Stimulated activated CD4-positive, alpha-beta T cell treated with anti-CD3 and anti-CD28 coated beads, Interleukin-1b, Interleukin-23, amount 100 ng/mL, for 24 hours (primary cell): ENCODE data around the gene HINFP.

ENCODE experiments used
- DNase-seq, 4 experiments: peaks; one replicate each; pipeline ENCODE4 v3.0.0-alpha.2; 2020; ENCODE audit warnings: low read depth in 4 of 4, low spot score in 1 of 4

Gene HINFP, protein sequence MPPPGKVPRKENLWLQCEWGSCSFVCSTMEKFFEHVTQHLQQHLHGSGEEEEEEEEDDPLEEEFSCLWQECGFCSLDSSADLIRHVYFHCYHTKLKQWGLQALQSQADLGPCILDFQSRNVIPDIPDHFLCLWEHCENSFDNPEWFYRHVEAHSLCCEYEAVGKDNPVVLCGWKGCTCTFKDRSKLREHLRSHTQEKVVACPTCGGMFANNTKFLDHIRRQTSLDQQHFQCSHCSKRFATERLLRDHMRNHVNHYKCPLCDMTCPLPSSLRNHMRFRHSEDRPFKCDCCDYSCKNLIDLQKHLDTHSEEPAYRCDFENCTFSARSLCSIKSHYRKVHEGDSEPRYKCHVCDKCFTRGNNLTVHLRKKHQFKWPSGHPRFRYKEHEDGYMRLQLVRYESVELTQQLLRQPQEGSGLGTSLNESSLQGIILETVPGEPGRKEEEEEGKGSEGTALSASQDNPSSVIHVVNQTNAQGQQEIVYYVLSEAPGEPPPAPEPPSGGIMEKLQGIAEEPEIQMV

DNA sequence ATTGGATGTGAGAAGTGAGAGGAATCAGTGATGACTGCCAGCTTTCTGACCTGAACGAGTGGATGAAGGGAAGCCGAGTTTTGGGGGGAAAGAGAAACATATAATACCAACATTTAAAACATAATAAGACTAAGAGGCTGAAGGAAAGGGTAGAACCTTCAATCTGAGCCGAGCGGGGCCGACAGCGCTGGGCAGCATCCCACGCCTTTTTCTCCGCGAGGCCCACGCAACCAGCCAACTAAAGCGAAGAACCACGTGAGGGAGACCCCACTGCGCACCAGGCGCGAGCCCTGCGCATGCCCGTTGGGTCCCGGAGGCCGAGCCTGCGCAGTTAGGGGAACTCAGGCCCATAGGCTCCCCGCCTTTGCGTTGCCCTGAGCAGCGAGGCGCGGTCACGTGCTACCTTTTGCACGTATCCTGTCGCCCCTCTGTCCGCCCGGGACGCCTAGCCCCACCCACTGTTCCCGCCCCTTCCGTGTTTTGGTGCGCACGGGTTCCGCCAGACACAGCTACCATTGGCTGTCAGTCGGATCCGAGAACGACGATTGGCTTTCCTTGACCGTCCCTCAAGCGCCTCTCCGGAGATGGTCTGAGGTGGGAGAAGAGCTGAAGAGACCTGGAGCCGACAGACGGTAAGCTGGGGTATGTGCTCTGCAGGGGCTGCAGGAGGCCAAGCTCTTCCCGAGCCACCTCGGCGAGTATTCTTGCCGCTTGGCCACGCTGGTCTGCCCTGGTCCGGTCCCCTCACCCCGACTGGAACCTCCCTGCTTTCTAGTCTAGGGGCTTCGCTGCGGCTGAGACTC is at the start of gene HINFP:
TSS of gene HINFP (plus strand) at position 573 of the 803 bp plus-strand sequence. CDS start 5,365 bp downstream, outside the sequence.
- DNase-seq, result peak; percentile 98 to 100 (median 100)

DNA sequence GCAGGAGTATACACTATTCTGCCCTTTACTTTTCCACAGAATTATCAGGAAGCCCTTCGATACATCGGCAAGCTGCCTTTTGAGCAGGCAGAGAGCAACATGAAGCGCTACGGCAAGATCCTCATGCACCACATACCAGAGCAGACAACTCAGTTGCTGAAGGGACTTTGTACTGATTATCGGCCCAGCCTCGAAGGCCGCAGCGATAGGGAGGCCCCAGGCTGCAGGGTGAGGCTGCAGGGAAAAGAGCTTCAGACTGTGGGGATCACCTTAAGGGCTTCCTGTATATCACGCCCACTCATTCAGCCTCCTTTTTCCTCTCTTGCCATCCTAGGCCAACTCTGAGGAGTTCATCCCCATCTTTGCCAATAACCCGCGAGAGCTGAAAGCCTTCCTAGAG is 43.5 kb upstream of the HINFP start:
- no peak for DNase-seq

DNA sequence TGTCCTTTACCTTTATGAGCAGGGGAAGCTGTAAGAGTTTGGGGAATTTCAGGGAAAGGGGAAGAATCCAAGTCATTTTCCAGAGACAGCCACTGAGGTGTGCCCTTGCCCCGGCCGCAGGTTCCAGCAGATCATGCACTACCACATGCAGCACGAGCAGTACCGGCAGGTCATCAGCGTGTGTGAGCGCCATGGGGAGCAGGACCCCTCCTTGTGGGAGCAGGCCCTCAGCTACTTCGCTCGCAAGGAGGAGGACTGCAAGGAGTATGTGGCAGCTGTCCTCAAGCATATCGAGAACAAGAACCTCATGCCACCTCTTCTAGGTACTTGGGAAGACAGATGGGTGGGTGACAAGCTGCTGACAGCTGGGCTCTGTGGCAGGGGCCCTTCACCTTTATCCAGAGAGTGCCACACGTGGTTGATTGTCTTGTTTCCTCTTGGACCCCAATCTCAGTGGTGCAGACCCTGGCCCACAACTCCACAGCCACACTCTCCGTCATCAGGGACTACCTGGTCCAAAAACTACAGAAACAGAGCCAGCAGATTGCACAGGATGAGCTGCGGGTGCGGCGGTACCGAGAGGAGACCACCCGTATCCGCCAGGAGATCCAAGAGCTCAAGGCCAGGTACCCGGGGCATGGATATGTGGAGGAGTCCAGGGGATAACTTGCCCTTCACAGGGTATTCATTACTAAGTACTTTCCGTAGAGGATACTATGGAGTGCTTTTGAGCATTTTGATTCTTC is 42.5 kb upstream of the HINFP start:
- DNase-seq, result no peak

DNA sequence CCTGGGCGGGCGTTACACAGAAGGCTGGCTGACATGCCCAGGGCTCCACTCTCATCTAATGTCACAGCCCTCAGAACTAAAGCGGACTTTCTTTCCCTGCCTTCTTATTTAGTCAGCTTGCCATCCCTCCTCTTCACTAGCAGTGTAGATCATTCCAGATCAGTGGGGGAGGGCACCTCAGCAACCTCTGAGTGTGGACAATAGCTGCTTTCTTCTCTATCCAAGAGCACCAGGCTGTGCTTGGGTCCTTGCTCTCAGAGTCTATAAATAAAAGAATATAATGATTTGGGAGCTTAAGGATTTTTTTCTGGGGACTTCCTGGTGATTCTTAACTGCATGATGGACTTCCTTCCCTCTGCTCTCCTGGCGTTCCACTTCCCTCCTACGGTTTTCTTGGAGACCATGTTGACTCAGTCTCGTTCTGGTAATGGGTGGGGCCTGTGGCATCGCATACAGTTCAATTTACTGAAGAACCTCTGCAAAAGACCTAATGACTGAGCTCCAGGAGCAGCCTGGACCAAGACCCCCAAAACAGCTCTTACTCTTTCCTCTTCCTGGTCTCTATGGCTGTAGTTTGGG is 39.6 kb upstream of the HINFP start:
- no peak for DNase-seq

DNA sequence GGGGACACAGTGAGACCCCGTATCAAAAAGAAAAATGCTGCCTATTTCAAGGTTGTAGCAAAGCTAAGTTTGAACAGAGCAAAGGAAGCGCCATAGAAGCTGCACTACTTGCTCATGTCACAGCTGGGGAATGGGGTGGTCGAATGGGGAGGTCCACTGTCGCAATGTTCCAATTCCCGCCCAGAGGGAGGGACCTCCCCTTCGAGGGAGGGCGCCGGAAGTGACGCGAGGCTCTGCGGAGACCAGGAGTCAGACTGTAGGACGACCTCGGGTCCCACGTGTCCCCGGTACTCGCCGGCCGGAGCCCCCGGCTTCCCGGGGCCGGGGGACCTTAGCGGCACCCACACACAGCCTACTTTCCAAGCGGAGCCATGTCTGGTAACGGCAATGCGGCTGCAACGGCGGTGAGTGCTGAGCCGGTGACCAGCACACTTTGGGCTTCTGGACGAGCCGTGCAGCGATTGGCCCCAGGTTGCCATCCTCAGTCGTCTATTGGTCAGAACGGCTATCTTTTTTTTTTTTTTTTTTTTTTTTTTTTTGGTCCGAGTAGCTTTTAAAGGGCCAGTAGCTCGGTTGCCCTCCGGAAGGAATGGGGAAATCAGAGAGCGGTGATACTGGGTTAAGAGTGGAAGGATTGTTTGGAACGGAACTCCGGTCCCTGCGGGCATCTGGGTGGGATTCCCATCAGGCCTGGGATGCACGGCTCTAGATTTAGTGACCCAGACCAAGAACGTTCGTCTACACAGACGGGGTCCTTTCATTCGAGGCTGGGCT is 36.5 kb upstream of the HINFP start, which contains the start of gene HMBS:
TSS of gene HMBS (plus strand) at position 219 of the 774 bp plus-strand sequence. CDS start at position 372, 153 bp downstream.
- DNase-seq, result peak; percentile 74 to 88 (median 83)

DNA sequence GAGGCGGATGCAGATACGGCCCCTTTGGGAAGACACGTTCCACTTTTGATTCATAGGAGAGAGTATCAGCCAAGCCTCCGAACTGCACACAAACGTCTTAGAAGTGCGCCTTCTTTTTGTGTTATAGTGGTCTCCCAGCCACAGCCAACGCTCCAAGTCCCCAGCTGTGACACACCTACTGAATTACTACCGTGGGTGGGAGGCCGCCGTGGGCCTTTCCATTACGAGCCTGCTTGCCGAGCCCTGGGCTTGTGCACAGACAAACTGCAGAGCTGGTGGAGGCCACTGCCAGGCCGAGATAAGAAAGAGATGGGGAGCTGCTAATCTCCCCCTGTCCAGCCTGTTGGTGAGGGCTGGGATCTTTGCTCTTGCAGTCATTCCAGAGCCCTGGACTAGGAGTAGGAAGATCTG is 35.9 kb upstream of the HINFP start:
- DNase-seq, result no peak

DNA sequence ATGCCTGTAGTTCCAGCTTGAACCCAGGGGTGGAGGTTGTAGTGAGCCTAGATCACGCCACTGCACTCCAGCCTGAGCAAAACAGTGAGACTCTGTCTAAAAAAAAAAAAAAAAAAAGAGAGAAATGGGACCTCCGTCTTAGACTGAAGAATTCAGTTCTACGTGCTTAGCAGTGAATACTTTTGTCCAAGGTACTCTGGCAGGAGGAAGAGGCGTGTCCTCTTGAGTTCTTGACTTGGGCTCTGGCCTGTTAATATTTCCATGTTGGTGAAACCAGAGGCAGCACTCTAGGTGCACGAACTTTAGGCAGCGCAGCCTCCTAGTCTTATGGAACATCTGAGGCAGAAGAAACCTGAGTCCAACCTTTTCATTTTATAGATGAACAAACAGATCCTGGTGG is 34.3 kb upstream of the HINFP start:
- DNase-seq, result no peak

DNA sequence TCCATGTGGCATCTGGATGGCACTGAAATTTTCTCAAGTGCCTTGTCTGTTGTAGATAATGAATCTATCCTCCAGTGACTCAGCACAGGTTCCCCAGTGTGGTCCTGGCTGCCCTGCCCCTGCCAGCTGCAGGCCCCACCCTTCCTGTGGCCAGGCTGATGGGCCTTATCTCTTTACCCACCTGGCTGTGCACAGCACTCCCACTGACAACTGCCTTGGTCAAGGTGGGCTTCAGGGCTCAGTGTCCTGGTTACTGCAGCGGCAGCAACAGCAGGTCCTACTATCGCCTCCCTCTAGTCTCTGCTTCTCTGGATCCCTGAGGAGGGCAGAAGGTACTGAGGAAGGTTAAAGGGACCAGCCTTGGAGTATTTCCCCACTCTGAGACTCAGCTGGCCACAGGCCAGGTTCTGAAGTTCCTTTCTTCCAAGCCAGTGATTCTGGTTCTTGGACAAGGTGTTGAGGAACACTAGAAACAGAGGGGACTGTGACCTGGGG is 33.6 kb upstream of the HINFP start:
- DNase-seq, result no peak

DNA sequence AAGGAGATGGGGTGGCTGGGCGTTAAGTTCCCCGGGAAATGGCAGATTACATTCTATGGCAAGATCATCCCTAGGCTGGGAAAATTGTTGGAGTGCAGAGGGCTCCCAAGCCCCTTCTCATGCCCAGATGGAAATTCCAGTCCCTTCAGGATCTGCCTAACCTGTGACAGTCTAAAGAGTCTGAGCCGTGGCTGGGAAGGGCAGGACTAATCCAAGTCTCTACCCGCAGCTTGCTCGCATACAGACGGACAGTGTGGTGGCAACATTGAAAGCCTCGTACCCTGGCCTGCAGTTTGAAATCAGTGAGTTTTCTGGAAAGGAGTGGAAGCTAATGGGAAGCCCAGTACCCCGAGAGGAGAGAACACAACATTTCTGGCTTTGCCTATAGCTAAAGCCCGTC is 33.0 kb upstream of the HINFP start:
- DNase-seq, result no peak

DNA sequence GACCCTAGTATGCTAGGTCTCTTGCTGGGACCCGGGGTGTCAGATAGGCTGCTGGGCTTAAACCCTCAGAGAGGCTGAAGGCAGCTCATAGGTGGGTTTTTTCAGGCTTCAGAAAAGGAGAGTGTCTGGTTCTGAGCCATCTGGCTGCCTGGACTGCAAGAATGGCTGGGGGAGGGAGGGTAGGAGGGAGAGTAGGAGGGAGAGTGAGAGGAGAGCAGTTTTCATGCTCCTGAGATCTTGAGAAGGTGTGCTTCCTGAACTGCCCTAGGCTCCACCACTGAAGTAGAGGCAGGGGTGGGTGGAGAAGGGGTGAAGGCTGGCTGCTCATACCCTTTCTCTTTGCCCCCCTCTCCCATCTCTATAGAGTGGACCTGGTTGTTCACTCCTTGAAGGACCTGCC is 32.1 kb upstream of the HINFP start:
- DNase-seq, result no peak

DNA sequence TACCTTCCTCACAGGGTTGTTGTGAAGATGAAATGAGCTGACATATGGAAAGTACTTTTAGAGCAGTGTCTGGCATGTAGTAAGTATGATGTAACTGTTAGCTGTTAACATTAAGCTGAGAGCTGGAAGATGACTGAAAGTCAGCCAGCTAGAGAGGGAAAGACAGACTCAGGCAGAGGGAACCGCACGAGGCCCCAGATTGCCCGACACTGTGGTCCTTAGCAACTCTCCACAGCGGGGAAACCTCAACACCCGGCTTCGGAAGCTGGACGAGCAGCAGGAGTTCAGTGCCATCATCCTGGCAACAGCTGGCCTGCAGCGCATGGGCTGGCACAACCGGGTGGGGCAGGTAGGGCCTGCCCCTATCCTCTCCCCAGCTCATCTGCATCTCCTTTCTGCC is 30.2 kb upstream of the HINFP start:
- no peak for DNase-seq

DNA sequence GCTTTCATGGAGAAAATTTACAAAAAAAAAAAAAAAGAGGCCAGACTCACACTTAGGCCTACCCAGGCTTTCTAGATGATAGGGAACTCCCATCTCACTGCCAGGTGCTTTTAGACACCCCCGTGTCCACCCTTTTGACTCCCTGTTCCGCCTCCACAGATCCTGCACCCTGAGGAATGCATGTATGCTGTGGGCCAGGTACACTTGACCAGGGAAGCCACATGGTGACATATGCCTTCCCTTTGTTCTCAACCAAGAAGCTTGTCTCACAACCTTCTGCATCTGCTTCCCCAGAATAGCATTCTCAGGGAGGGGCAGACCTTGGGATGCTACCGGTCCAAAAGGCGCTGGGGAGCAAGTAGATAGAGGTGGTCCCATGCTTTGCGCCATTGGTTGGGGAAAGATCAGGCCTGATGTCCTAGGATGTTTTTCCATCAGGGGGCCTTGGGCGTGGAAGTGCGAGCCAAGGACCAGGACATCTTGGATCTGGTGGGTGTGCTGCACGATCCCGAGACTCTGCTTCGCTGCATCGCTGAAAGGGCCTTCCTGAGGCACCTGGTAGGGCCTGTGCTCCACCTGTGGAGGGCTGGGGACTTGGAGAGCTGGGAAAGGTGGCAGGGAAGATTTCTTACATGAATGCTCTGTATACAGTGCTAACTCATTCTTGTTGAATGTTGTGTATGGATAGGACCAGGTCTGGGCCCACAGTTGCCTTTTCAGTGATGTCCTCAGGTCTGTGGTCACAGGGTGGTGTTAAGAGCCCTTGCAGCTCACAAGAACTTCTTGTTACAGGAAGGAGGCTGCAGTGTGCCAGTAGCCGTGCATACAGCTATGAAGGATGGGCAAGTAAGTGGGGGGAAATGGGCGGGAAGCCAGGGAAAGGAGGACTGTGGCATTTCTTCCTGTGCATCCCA is 29.2 kb upstream of the HINFP start:
- no peak for DNase-seq

DNA sequence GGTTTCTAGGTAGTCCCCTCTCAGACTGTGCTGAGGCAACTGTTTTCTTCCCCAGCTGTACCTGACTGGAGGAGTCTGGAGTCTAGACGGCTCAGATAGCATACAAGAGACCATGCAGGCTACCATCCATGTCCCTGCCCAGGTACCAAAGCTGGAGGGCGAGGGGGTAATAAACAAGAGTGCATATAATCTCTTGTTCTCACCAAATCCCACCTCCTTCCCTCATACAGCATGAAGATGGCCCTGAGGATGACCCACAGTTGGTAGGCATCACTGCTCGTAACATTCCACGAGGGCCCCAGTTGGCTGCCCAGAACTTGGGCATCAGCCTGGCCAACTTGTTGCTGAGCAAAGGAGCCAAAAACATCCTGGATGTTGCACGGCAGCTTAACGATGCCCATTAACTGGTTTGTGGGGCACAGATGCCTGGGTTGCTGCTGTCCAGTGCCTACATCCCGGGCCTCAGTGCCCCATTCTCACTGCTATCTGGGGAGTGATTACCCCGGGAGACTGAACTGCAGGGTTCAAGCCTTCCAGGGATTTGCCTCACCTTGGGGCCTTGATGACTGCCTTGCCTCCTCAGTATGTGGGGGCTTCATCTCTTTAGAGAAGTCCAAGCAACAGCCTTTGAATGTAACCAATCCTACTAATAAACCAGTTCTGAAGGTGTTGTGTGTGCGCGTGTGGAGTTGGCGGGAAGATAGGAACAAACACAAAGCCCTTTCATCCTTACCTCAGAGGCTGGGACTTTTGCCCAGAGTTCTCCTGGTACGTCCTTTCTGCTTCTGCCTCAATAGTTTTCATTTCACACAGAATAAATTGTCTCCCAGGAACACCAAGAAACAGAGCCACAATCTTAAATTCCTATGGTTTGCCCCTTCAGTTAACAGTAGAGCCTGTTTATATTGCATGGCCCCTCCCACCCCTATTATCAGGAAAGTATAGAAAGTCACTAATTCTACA is 28.2 kb upstream of the HINFP start:
- DNase-seq, result no peak

DNA sequence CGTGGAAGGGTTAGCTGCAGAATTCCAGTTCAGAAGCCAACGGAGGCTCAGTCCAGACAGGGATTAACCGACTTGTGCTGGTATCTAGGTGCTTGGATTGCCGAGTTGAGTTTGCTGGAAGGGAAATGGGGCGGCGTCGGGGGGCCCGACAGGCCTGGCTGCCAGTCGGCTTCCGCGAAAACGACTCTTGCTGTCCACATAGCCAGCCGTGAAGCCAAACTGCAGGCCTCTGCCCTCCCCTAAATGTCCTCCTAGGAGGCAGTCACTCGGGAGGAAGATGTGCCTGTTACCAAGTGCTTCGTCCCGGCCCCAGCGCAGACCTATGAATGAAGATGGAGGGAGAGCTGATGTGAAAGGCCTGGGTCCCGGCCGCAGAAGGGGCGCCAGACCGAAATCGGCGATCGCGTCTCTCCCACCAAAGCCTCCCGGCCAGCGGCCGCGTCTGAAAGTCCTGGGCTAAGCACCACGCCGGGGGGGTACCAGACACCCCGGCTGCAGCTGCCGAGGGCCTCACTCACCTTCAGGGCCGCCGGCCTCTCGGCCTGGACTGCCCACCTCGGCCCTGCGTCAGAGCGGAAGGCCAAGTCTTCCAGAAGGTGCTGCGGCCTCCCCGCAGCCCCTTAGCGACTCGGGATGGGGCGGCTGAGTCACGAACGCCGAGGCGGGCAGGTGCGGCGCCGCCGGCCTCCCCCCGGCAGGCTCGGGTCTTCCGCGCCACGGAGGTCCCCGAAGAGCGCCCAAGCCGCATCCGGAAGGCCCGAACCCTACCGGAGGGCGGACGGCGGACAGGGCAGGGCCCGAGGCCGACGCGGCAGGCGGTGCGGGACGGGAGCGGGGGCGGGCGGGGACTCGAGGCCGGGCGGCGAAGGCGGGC is 27.2 kb upstream of the HINFP start:
- no peak for DNase-seq

DNA sequence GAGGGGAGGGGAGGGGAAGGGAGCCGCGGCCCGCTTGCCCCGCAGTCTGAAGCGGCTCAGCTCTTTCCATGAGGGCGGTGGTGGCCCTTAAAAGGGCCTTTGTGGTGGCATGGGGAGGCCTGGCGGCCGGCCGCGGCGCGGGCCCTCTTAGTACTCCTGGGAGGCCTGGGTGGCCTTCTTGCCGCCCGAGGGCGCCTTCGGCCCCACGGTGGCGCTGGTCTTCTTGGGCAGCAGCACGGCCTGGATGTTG is 26.6 kb upstream of the HINFP start:
- peak in 1 of 4 experiments; percentile 42 for DNase-seq

DNA sequence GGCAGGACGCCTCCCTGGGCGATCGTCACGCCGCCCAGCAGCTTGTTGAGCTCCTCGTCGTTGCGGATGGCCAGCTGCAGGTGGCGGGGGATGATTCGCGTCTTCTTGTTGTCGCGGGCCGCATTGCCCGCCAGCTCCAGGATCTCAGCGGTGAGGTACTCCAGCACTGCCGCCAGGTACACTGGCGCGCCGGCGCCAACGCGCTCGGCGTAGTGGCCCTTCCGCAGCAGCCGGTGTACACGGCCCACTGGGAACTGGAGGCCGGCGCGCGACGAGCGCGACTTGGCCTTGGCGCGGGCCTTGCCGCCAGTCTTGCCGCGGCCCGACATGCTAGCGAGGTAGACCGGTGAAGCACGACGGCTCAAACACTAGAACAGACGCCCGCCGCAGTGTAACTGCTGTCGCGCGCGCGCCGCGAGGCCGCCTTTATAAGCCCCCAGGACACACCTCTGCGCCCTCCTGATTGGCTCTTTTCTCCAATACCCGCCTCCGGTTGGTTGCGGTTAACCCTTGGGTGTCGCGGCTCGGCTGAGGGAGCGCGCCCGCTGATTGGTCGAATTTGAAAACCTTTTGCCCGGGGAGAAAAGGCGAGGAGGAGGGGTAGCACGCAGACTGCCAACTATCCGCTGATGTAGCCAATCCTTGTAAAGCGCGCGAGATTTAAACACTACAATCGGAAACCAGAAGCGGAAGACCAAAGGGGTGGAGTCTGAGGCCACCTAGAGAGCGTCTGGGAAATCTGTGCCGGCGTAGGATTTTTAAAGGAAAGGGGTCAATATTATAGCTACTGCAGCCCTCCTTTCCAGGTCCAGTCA is 26.1 kb upstream of the HINFP start:
- DNase-seq, result peak; percentile 93 to 99 (median 98)
